A549 (cell line): ENCODE data around the gene FBH1. TPM values are rescaled to one million over a fixed set of nuclear protein-coding genes. Genes with fewer than 3 reads are reported as not detected.

Experiments
- ATAC-seq, 2 experiments: fragments of 200-7000 bp in 1 of 2; fragments of >200 bp in 1 of 2; cut with Nextera tagmentation in 1 of 2; cut with Tn5 transposase in 1 of 2; 3 replicates each; pipeline versions ENCODE4 v1.8.0 to v1.9.1; 2018 to 2020; ENCODE audit warnings: mild to moderate bottlenecking in 1 of 2, moderate library complexity in 1 of 2
- CTCF ChIA-PET: fragments of 300-600 bp; sonication (Branson Sonifier 250); formaldehyde crosslinking; extraction: SDS; loops from one replicate; lab custom pipeline; 2021; ENCODE audit warnings: antibody characterized with exemption, inconsistent platforms; lab: Yijun Ruan, JAX
- POLR2A ChIA-PET: fragments of 350-600 bp; formaldehyde crosslinking; extraction: SDS; loops from one replicate; lab custom pipeline; 2021; ENCODE audit warnings: antibody characterized with exemption, inconsistent platforms; lab: Yijun Ruan, JAX
- DNase-seq, 2 experiments: peaks; one replicate each; pipeline versions ENCODE4 v3.0.0 to v3.0.0-alpha.2; 2011 to 2016; ENCODE audit warnings: low read depth in 1 of 2, low spot score in 1 of 2
- FAIRE-seq: peaks from 2 replicates; lab custom pipeline; 2011; peaks lifted over from hg19 to GRCh38; lab: Jason Lieb, UNC
- H3K27ac ChIP-seq, 2 experiments: fragments of >200 bp; sonication (Bioruptor Twin); formaldehyde crosslinking; 3 replicates each; pipeline ENCODE4 v1.5.1; 2016 to 2017
- H3K4me1 ChIP-seq: fragments of >200 bp; sonication (Bioruptor Twin); formaldehyde crosslinking; 3 replicates; pipeline ENCODE4 v1.6.1; 2016
- H3K4me2 ChIP-seq: fragments of >200 bp; sonication (Bioruptor Twin); formaldehyde crosslinking; 3 replicates; pipeline ENCODE4 v1.6.1; 2016
- H3K4me3 ChIP-seq: fragments of >200 bp; sonication (Bioruptor Twin); formaldehyde crosslinking; 3 replicates; pipeline ENCODE4 v1.5.1; 2016
- H3K9me3 ChIP-seq: fragments of >200 bp; sonication (Bioruptor Twin); formaldehyde crosslinking; 3 replicates; pipeline ENCODE4 v1.6.1; 2016
- BCL3 ChIP-seq: fragments of >200 bp; sonication (Bioruptor Twin); formaldehyde crosslinking; IDR thresholded peaks from 3 replicates; pipeline ENCODE4 v1.6.1; 2016
- CBX2 ChIP-seq: fragments of 200-600 bp; sonication (generic); IDR thresholded peaks from 2 replicates; pipeline ENCODE4 v1.6.1; 2016; ENCODE audit warnings: low read depth, mild to moderate bottlenecking, borderline replicate concordance
- CBX8 ChIP-seq: fragments of 200-600 bp; sonication (generic); IDR thresholded peaks from 2 replicates; pipeline ENCODE4 v1.6.1; 2016
- CHD4 ChIP-seq: fragments of 200-600 bp; sonication (generic); IDR thresholded peaks from 2 replicates; pipeline ENCODE4 v1.6.1; 2016; ENCODE audit warnings: antibody characterized with exemption, mild to moderate bottlenecking, borderline replicate concordance
- CTCF ChIP-seq: fragments of >200 bp; sonication (Bioruptor Twin); formaldehyde crosslinking; IDR thresholded peaks from 3 replicates; pipeline ENCODE4 v1.5.1; 2016
- EHF ChIP-seq: fragments of 250-450 bp; sonication (Bioruptor Pico); IDR thresholded peaks from 2 replicates; pipeline ENCODE4 v1.5.0; 2020; ENCODE audit warnings: mild to moderate bottlenecking
- EHMT2 ChIP-seq: fragments of 200-600 bp; sonication (generic); IDR thresholded peaks from 2 replicates; pipeline ENCODE4 v1.6.1; 2016; ENCODE audit warnings: antibody characterized with exemption, low read depth, mild to moderate bottlenecking, moderate library complexity
- ELK1 ChIP-seq: fragments of 150-350 bp; IDR thresholded peaks from 2 replicates; pipeline ENCODE4 v1.6.1; 2014; ENCODE audit warnings: low read depth, mild to moderate bottlenecking, low read length
- EP300 ChIP-seq, 2 experiments: fragments of >200 bp; sonication (Bioruptor Twin); formaldehyde crosslinking; IDR thresholded peaks; 2 replicates in 1 of 2; 3 replicates in 1 of 2; pipeline ENCODE4 v1.6.1; 2016 to 2017
- ESRRA ChIP-seq: fragments of 150-350 bp; IDR thresholded peaks from 2 replicates; pipeline ENCODE4 v1.6.1; 2014; ENCODE audit warnings: mild to moderate bottlenecking, low read length, borderline replicate concordance
- HES2 ChIP-seq: fragments of >200 bp; sonication (Bioruptor Twin); formaldehyde crosslinking; IDR thresholded peaks from 2 replicates; pipeline ENCODE4 v1.6.1; 2016
- HOXB5 ChIP-seq: fragments of 250-450 bp; sonication (Bioruptor Pico); IDR thresholded peaks from 2 replicates; pipeline ENCODE4 v1.5.0; 2020; ENCODE audit warnings: mild to moderate bottlenecking, moderate library complexity
- JUN ChIP-seq, 2 experiments: fragments of >200 bp; sonication (Bioruptor Twin); formaldehyde crosslinking; IDR thresholded peaks; 2 replicates in 1 of 2; 3 replicates in 1 of 2; pipeline ENCODE4 v1.6.1; 2016 to 2017
- MAX ChIP-seq: IDR thresholded peaks from 2 replicates; pipeline ENCODE4 v1.6.1; 2012
- MAZ ChIP-seq: fragments of 150-350 bp; IDR thresholded peaks from 2 replicates; pipeline ENCODE4 v1.6.1; 2014; ENCODE audit warnings: antibody characterized with exemption, low read depth, low read length, borderline replicate concordance
- MYC ChIP-seq: IDR thresholded peaks from 2 replicates; pipeline ENCODE4 v1.6.1; 2012; ENCODE audit warnings: mild to moderate bottlenecking, inconsistent platforms, low read length, improper control_type of control experiment, borderline replicate concordance
- NFE2L2 ChIP-seq: fragments of 150-350 bp; conservative IDR thresholded peaks from 2 replicates; pipeline ENCODE4 v1.6.1; 2014; ENCODE audit warnings: low read length
- NPAS2 ChIP-seq: fragments of 250-450 bp; sonication (Bioruptor Pico); IDR thresholded peaks from 2 replicates; pipeline ENCODE4 v1.8.0; 2022; ENCODE audit warnings: mild to moderate bottlenecking, moderate library complexity, borderline replicate concordance
- PHF8 ChIP-seq: fragments of 200-600 bp; sonication (generic); IDR thresholded peaks from 2 replicates; pipeline ENCODE4 v1.6.1; 2016; ENCODE audit warnings: low read depth, mild to moderate bottlenecking, antibody characterized with exemption, moderate library complexity, borderline replicate concordance
- RNF2 ChIP-seq: fragments of 200-600 bp; sonication (generic); IDR thresholded peaks from 2 replicates; pipeline ENCODE4 v1.6.1; 2016; ENCODE audit warnings: low read depth, mild to moderate bottlenecking, antibody characterized with exemption, moderate library complexity, borderline replicate concordance
- SMC3 ChIP-seq: fragments of >200 bp; sonication (Bioruptor Twin); formaldehyde crosslinking; IDR thresholded peaks from 3 replicates; pipeline ENCODE4 v1.6.1; 2018; ENCODE audit warnings: inconsistent platforms
- SREBF2 ChIP-seq: fragments of 450-650 bp; IDR thresholded peaks from 2 replicates; pipeline ENCODE4 v1.6.1; 2014; ENCODE audit warnings: mild to moderate bottlenecking, moderate library complexity
- TP53 ChIP-seq: fragments of 250-450 bp; sonication (Bioruptor Pico); IDR thresholded peaks from 2 replicates; pipeline ENCODE4 v1.5.0; 2021; ENCODE audit warnings: mild to moderate bottlenecking, moderate library complexity
- ZC3H11A ChIP-seq: fragments of 450-650 bp; IDR thresholded peaks from 2 replicates; pipeline ENCODE4 v1.6.1; 2014; ENCODE audit warnings: antibody characterized with exemption, mild to moderate bottlenecking
- ZNF302 ChIP-seq: fragments of 250-450 bp; sonication (Bioruptor Pico); IDR thresholded peaks from 2 replicates; pipeline ENCODE4 v1.9.0; 2021; ENCODE audit warnings: inconsistent platforms, mild to moderate bottlenecking, moderate library complexity
- ZSCAN20 ChIP-seq: fragments of 250-450 bp; sonication (Bioruptor Pico); IDR thresholded peaks from 2 replicates; pipeline ENCODE4 v1.8.0; 2022; ENCODE audit warnings: mild to moderate bottlenecking, moderate library complexity
- WGBS: methylation state at CpG from one replicate; pipeline ENCODE4 v1.1.6; 2017; ENCODE audit errors: missing lambda C conversion rate; 5-methylcytosine and 5-hydroxymethylcytosine counted together
- polyA plus RNA-seq, 4 experiments: library from polyadenylated mRNA; depleted of rRNA in 3 of 4; stranded (reverse); fragments of >200 nt; fragmentation: RNase III in 1 of 4; extraction: RNeasy Plus Mini Kit Qiagen cat#74134 plus additional on column Dnase treatment in 1 of 4; gene quantifications; 2 replicates in 3 of 4; 3 replicates in 1 of 4; pipeline ENCODE4 v1.2.3, GENCODE V29; 2011 to 2017

The FBH1 gene
- polyA plus RNA-seq, 2 of the 4 experiments (the other 2 are of a cell fraction) = 43.9 to 56.5 TPM

- CTCF ChIA-PET = interaction anchor here (0.9 kb wide), 1 partner anchor 23 kb away, joined by 3 read pairs; no protein-coding TSS in a partner anchor
- DNase-seq = no peak
- no peak for ATAC-seq
- Histone ChIP-seq H3K4me2 (no peak overlapping the region), H3K9me3 (no peaks in the 10 kb centered on the region), H3K27ac (no peak overlapping the region), H3K4me1 (peaks cover 5% of the 10 kb centered on the region; the same call in 2 of the 3 replicates), H3K4me3 (no peak overlapping the region)
- WGBS = 83% methylated on average over 18 of the region's 18 CpGs
- POLR2A ChIA-PET = interaction anchor here (1.1 kb wide), 1 partner anchor 34 kb away, joined by 3 read pairs; the partner anchor contains the start of genes ANKRD16 and FBH1
- no peak for TF ChIP-seq NPAS2
- no peak for TF ChIP-seq CBX8
- TF ChIP-seq CHD4 = no peak
- no peak for TF ChIP-seq ELK1
- no peak for TF ChIP-seq HOXB5 (CRISPR knock-in tag)
- TF ChIP-seq MAZ = no peak
- TF ChIP-seq ZNF302 = no peak
- FAIRE-seq = no peak
Observed at GRCh38 chr10:5855979-5856700, 33.9 kb upstream of the FBH1 start.

GRCh38 chr10:5856701-5857004 lies 33.4 kb upstream of the FBH1 start:
- DNase-seq (no peak), ATAC-seq (no peak), FAIRE-seq (no peak)
- Histone ChIP-seq H3K4me1 (peaks cover 11% of the 10 kb centered on the region), H3K9me3 (no peaks in the 10 kb centered on the region), H3K4me2 (no peak overlapping the region), H3K4me3 (no peak overlapping the region), H3K27ac (no peak overlapping the region)
- WGBS = 67% methylated on average over 7 of the region's 7 CpGs
- ChIA-PET POLR2A (interaction anchor here (0.6 to 1.1 kb wide), 2 partner anchors 23 to 33 kb away, joined by 3 to 6 read pairs; partner anchors contain the start of genes ANKRD16 and FBH1), CTCF (no interaction called here)
- TF ChIP-seq EHMT2 (no peak), EP300 (IDR thresholded peaks at IDR 0.05) (no peak), SREBF2 (no peak)

GRCh38 chr10:5858811-5859210 lies 31.2 kb upstream of the FBH1 start:
- no peak overlapping the region for H3K4me3 ChIP-seq
- DNase-seq = no peak
- TF ChIP-seq RNF2 = no peak
- TF ChIP-seq CBX2 = no peak
- no peak for TF ChIP-seq ZNF302
- no peak for TF ChIP-seq ZSCAN20
- no peak for TF ChIP-seq PHF8
- TF ChIP-seq ESRRA = no peak
- TF ChIP-seq MAX = no peak
- TF ChIP-seq BCL3 = no peak
- no peak for TF ChIP-seq MYC
- no peak for TF ChIP-seq SREBF2
- no peak for TF ChIP-seq TP53 (CRISPR knock-in tag)
- no peak for TF ChIP-seq EHF (CRISPR knock-in tag)
- TF ChIP-seq JUN (IDR thresholded peaks at IDR 0.05) = no peak
- no peak for TF ChIP-seq CTCF
- TF ChIP-seq EHMT2 = no peak
- TF ChIP-seq SMC3 = no peak
- no peak for TF ChIP-seq ZC3H11A
- TF ChIP-seq HES2 = no peak
- TF ChIP-seq NFE2L2 = no peak
- TF ChIP-seq, all 56 proteins: peak for 0
- ChIA-PET POLR2A (interaction anchor here (0.5 to 1.9 kb wide), 2 partner anchors 15 to 46 kb away, joined by 4 to 6 read pairs; partner anchors contain the start of gene GDI2), CTCF (interaction anchor here (0.7 to 2.9 kb wide), 8 partner anchors 8 to 229 kb away, joined by 3 to 20 read pairs (median 3); no protein-coding TSS in a partner anchor)
- WGBS = 91% methylated on average over 5 of the region's 5 CpGs
- Histone ChIP-seq H3K27ac (no peak overlapping the region), H3K4me1 (peaks cover 19% of the 10 kb centered on the region), H3K4me2 (no peak overlapping the region), H3K9me3 (no peaks in the 10 kb centered on the region)
- ATAC-seq = no peak
- FAIRE-seq = no peak
